ENCODE data around the gene LPXN.

LPXN gene

GRCh38 chr11:58575377-58576020 is at the start of gene LPXN:
Gene LPXN (minus strand): TSS chr11:58575856. CDS start chr11:58575772, 84 bp downstream.
- no peak for DNase-seq (ENCODE audit: low read depth in 2 of 2, low spot score in 1 of 2)

DNA sequence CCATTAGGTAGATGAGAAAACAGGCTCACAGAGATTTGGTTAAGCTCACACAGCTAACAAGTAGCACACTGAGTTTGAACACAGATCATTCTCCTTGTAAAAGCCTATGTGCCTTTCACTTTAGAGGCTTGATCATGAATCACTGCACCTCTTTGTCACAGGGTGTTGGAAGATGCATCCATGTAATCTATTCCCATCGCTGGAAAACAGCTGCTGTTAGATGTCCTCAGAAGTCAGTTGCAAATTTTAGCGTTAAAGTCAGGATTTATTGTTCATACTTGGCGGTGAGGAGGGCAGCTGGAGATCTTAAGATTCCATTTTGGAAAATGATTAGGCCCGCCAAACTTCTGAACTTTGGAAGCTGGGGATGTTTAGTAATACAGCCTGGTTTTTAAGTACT is 49.4 kb upstream of the LPXN start:
- DNase-seq (ENCODE audit: low read depth in 2 of 2, low spot score in 1 of 2) = no peak

GRCh38 chr11:58622344-58622743 is 46.7 kb upstream of the LPXN start, which contains the start of gene CNTF:
Gene CNTF (plus strand): TSS chr11:58622665. CDS start chr11:58622753, 88 bp downstream.
- DNase-seq (ENCODE audit: low read depth in 2 of 2, low spot score in 1 of 2) = no peak

- DNase-seq (ENCODE audit: low read depth in 2 of 2, low spot score in 1 of 2) = no peak
These were observed 46.1 kb upstream of the LPXN start for GRCh38 chr11:58621586-58622262.

DNA sequence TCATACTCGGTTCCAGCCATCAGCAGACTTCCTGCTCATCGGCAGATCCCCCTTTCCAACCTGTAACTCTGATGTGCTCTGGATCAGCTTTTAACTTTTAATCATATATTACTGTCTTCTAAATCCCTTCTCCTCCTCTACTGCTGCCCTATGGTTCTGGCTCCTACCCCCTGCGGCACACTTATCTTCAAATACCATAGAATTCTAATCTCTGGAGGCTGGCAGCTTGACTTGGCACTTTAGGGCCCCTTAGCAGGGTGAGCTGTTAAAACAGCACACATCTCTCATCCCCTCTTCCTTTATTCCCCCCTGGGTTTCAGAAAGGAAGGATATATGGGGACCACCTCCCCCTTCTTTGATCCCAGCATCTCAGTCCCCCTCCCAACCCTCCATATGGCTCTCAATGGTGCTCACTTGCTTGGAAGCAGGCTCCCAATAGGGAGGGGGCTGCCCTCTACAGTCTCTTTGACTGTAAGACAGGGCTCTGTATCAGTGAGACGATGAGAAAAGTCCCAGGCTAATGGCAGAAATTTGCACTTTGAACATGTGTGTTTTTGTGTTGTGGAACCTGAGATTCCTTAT is 42.4 kb upstream of the LPXN start:
- DNase-seq (ENCODE audit: low read depth in 2 of 2, low spot score in 1 of 2) = no peak

- no peak for DNase-seq (ENCODE audit: low read depth in 2 of 2, low spot score in 1 of 2)
These were observed 40.9 kb upstream of the LPXN start for GRCh38 chr11:58616594-58616993.

GRCh38 chr11:58615559-58615958 is 39.9 kb upstream of the LPXN start:
- no peak for DNase-seq (ENCODE audit: low read depth in 2 of 2, low spot score in 1 of 2)

DNA sequence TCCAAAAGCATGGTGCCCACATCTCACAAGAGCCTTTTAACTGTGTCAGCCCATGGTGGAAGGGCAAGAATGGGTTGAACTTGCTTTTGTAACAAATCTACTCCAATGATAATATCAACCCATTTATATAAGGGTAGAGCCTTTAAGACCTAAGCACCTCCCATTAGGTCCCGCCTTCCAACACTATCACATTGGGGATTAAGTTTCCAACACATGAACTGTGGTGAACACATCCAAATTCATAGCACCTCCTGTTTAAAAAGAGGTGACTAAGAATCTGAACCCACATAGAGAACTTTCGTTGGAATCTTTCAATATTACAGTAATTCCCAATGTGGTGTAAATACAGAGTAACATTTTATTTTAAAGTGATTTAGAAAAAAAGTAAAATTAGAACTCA is 37.6 kb upstream of the LPXN start:
- DNase-seq (ENCODE audit: low read depth in 2 of 2, low spot score in 1 of 2) = no peak

GRCh38 chr11:58609723-58610122 is 34.1 kb upstream of the LPXN start:
- DNase-seq (ENCODE audit: low read depth in 2 of 2, low spot score in 1 of 2) = no peak

DNA sequence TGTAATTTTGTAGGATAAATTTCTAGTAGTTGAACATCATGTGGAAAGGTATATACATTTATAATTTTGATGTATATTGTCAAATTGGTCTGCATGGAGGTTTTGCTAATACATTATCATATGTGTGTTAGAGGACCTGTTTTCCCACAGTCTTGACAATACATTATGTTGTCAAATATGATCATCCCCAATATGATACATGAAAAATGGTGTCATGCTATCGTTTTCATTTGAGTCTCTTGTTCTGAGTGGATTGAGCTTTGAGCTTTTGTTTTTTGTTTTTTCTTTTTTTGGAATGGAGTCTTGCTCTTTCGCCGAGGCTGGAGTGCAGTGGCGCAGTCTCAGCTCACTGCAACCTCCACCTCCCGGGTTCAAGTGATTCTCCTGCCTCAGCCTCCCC is 32.7 kb upstream of the LPXN start:
- no peak for DNase-seq (ENCODE audit: low read depth in 2 of 2, low spot score in 1 of 2)

- no peak for DNase-seq (ENCODE audit: low read depth in 2 of 2, low spot score in 1 of 2)
These were observed 31.5 kb upstream of the LPXN start for GRCh38 chr11:58606930-58607714.

DNA sequence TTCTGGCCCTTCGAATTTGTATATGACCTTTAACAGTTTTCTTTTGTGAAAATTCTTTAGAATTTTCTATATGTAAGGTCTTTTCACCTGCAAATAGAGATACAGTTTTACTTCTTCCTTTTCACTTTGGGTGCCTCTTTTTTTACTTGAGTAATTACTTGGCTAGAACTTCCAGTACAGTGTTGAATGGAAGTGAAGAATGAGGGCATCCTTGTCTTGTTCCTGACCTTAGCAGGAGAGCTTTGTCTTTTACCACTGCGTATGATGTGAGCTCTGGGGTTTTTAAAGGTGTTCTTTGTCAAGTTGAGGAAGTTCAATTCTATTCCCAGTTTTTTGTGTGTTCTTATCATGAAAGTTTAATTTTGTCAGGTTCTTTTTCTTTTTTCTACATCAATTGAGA is 24.9 kb upstream of the LPXN start:
- no peak for DNase-seq (ENCODE audit: low read depth in 2 of 2, low spot score in 1 of 2)

DNA sequence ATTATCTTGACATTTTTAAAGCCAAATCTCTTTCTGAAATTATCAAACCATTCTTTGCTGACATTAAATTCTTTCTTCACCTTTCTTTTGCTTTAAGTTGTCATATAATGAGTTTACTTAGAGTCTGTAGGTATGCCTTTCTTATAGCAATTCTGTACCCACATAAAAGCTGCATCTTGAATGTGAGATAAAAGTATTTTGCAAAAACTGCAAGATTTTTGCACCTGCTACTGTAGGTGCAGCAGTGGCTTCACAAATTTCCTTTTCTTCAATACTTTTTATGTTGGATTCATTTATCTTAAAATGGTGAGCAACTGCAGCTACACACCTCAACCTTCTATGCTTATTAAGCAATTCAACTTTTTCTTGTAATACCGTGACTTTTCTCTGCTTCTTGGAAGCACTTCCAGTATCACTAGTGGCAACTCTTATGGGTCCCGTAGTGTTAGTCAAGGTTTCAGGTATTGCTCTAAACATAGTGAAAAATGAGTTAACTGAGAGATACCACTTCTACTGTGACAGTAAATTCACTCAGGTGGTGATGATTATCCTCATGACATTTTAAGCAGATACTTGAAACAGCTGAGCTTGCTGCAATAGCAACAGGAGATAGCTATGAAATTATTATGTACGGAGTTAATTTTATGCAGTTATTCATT is 22.0 kb upstream of the LPXN start:
- DNase-seq (ENCODE audit: low read depth in 2 of 2, low spot score in 1 of 2) = no peak

DNA sequence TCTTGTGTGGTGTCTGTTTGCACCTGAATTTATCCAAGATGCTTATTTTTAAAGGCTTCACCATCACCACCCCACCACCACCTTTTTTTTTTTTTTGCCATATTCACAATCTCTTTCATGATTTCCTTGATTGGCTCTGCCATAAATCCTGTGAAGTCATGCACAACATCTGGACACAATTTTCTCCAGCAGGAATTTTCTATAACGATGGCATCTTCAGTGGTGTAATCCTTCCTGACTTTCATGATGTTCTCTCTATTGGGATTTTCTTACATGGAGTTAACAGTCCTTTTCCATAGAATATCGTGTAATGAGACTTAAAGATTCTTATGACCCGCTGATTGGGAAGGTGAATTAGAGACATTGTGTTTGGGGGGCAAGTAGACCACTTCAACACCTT is 21.0 kb upstream of the LPXN start:
- DNase-seq (ENCODE audit: low read depth in 2 of 2, low spot score in 1 of 2) = no peak

GRCh38 chr11:58594826-58595225 is 19.2 kb upstream of the LPXN start:
- DNase-seq (ENCODE audit: low read depth in 2 of 2, low spot score in 1 of 2) = no peak

GRCh38 chr11:58592760-58593472 is 17.3 kb upstream of the LPXN start:
- peak in 1 of 2 donors; percentile 24 for DNase-seq (ENCODE audit: low read depth in 2 of 2, low spot score in 1 of 2)

- no peak for DNase-seq (ENCODE audit: low read depth in 2 of 2, low spot score in 1 of 2)
These were observed 16.0 kb upstream of the LPXN start for GRCh38 chr11:58591659-58592058.

GRCh38 chr11:58586998-58587397 is 11.3 kb upstream of the LPXN start:
- DNase-seq (ENCODE audit: low read depth in 2 of 2, low spot score in 1 of 2) = no peak

- DNase-seq (ENCODE audit: low read depth in 2 of 2, low spot score in 1 of 2) = no peak
These were observed 6.8 kb upstream of the LPXN start for GRCh38 chr11:58582437-58582836.

- DNase-seq (ENCODE audit: low read depth in 2 of 2, low spot score in 1 of 2) = no peak
These were observed 4.7 kb upstream of the LPXN start for GRCh38 chr11:58580311-58580710.

Data from stimulated activated CD8-positive, alpha-beta memory T cell treated with anti-CD3 and anti-CD28 coated beads, Interleukin-4, amount 100 ng/mL, for 4 hours (primary cell).